GM12872 (cell line): Measurements from ENCODE around the gene SLC25A52.

Experiments used
- TF ChIP-seq, protein P1 (sequence below): IDR thresholded peaks from 3 replicates; pipeline ENCODE4 v1.5.1; 2011; ENCODE audit warnings: low read depth, mild to moderate bottlenecking, low read length, moderate library complexity; ENCODE audit not compliant: insufficient read depth

SLC25A52 gene

DNA sequence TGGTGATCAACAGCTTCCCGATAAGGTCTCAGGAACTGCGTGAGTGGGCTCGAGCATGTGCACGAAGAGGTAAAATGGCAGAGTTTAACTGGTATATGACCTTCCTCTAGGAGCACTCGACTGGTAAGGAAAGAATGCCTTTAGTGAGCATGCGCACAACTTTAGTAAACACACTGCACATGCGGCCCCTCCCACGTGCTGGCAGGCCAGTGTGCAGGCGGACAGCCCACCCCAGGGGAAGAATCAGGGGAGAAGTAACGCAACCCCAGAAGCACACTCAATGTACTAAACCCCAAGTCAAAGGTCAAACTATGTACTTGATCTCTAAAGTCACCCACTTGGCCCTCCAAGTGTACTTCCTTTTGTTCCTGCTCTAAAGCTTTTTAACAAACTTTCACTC lies 28.7 kb upstream of the SLC25A52 start:
- TF ChIP-seq, protein P1, sequence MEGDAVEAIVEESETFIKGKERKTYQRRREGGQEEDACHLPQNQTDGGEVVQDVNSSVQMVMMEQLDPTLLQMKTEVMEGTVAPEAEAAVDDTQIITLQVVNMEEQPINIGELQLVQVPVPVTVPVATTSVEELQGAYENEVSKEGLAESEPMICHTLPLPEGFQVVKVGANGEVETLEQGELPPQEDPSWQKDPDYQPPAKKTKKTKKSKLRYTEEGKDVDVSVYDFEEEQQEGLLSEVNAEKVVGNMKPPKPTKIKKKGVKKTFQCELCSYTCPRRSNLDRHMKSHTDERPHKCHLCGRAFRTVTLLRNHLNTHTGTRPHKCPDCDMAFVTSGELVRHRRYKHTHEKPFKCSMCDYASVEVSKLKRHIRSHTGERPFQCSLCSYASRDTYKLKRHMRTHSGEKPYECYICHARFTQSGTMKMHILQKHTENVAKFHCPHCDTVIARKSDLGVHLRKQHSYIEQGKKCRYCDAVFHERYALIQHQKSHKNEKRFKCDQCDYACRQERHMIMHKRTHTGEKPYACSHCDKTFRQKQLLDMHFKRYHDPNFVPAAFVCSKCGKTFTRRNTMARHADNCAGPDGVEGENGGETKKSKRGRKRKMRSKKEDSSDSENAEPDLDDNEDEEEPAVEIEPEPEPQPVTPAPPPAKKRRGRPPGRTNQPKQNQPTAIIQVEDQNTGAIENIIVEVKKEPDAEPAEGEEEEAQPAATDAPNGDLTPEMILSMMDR = no peak

DNA sequence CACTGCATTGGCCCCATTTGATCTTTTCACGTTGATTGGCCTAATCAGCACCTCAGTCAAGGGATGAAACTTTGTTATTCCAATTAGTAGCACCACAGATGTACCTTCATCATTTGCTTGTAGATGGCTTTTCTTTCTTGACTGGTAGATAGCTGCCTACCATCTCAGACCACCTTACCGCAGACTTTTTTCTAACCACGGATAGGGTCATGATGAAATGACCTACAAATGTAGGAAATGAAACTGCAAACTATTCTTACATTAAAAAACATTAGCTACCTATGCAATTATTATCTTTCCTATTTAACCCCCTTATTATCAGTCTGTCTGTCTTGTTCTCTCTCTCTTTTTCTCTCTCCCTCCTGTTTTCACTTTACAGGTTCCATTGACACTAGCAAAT lies 22.4 kb upstream of the SLC25A52 start:
- TF ChIP-seq, protein P1 = no peak

DNA sequence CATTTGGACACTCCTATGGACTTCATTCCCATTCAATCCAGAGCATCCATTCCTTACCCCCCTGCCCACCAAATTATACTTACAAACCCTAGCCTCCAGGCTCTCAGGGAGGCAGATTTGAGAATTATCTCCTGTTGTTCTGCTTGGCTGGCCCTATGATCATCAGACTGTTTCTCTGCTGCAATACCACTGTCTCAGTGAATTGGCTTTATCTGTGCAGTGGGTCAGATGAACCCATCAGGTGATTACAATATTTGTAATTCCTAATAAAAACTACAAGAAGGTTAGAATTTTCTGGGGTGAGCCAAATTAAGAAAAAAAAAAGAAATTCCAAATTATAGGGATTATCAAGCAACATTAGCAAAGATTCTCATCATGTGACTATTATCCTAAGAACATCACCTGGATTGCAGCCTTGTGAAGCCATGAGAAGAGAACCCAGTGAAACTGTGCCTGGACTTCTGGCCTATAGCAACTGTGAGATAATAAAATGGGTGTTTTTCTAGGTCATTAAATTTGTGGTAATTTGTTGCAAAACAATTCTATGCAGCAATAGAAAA lies 17.8 kb upstream of the SLC25A52 start:
- TF ChIP-seq, protein P1 = no peak

DNA sequence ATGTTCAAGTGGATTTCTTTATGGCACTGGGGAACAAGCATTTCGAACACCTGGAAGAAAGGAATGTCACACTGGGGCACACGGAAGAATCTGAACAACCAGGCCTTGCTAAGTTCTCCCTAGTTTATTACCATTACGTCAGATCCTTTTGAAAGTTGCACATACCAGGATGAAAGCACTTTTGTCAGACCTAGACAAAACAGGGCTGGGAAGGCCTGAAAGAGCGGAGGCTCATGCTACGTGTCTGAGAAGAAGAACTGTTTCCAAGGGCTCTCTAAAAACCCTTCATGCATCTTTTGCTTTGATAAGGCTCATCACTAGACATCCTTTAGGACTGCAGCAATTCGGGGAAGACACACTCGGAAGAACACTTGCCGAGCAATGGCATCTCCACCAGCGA lies 15.4 kb upstream of the SLC25A52 start:
- TF ChIP-seq, protein P1 = no peak

DNA sequence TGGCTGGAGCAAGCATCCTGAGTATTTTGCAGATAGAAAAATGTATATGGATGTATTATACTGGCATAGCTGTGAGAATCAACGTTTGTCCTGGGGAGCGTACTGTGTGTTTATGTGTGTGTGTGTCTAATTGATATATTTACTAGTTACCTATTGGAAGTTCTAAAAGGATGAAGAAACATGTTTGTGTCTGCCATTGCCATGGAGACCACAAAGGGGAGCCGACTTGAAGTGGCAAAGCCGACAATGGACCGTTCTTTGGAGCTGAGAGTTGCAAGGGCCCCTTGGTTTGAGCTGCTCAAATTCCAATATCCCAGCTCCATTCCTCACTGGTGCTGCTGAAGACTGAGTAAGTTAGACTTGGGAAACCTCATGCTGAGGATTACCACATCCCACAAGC lies 14.3 kb upstream of the SLC25A52 start:
- TF ChIP-seq, protein P1 = no peak

DNA sequence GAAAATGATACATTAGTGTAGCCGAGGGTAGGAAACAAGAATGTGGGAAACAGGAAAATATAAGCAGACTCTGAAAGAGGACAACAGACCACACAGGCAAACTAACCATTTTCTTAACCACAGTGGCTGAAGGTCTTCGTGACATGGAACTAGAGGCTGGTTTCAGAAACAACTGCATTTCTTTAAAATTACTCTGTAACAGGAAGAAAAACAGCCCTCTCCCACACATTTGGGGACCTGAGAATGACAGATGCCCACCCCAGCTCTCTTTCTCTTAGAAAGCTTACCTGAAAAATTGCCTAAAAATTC lies 13.8 kb upstream of the SLC25A52 start:
- TF ChIP-seq, protein P1 = no peak

DNA sequence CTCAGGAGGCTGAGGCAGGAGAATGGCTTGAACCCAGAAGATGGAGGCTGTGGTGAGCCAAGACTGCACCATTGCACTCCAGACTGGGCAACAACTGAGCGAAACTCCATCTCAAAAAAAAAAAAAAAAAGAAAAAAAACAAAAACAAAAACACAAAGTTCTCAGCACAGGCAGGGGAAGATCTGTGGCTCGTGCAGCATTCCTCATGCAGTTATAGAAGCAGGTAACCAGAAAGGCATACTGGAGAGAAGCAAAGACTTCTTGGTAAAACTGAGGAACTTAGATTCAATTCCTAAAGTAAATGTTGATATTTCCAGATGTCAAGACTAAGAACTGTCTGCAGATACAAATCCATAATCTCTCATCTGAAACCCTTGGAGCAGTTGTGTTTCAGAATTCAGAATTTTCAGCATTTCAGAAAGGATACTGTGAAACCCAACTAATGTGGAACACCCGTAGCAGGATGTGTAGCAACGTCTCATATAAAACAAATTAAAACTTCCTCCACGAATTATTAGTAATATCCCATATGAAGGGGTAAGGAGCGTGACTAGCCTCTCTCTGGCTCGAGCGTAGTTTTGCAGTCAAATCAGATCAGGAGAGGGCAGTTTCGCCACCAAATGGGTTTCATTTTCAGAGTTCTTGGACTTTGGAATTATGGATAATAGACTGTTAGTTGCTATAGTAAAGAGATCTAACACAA lies 13.2 kb upstream of the SLC25A52 start:
- TF ChIP-seq, protein P1 = no peak

DNA sequence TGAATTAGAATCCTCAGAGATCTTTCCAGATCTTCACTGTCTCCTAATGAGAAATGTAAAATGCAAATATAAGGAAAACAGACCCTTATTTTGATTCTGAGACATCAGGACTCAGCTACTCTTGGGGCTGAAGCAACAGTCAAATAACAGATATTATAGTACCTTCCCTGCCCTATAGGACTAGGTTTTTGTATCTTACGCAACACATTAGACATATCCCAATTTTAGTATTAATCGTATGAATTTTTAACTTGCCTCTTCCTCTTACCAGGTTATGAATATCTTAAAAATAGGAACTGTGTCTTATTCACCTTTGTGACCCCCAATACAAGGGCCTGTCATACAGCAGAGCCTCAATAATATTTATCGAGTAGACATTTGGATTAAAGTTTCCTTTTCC lies 12.0 kb upstream of the SLC25A52 start:
- TF ChIP-seq, protein P1 = 0 out of 3 replicates have a peak, but pooled peaks have one; percentile 1
